Measurements from ENCODE around the gene PROZ.

PROZ gene

GRCh38 chr13:113216254-113217048 lies 58.0 kb downstream of the PROZ start:
- H3K27ac Mint-ChIP-seq = no peak overlapping the region
- H3K4me1 Mint-ChIP-seq (ENCODE audit: low read depth) = peaks cover 20% of the 10 kb centered on the region
- H3K4me3 Mint-ChIP-seq = no peak overlapping the region
- H3K27me3 Mint-ChIP-seq (ENCODE audit: low read depth) = no peaks in the 10 kb centered on the region
- peaks cover 30% of the 10 kb centered on the region for H3K36me3 Mint-ChIP-seq (ENCODE audit: low read depth)
- no peaks in the 10 kb centered on the region for H3K9me3 Mint-ChIP-seq
- no peak for DNase-seq (ENCODE audit: low spot score)

- Mint-ChIP-seq H3K4me3 (no peak overlapping the region), H3K27ac (no peak overlapping the region), H3K27me3 (ENCODE audit: low read depth) (no peaks in the 10 kb centered on the region), H3K9me3 (no peaks in the 10 kb centered on the region), H3K36me3 (ENCODE audit: low read depth) (peaks cover 34% of the 10 kb centered on the region), H3K4me1 (ENCODE audit: low read depth) (peaks cover 9% of the 10 kb centered on the region)
- DNase-seq (ENCODE audit: low spot score) = no peak
Measured at GRCh38 chr13:113218586-113218985, 60.1 kb downstream of the PROZ start.

DNA sequence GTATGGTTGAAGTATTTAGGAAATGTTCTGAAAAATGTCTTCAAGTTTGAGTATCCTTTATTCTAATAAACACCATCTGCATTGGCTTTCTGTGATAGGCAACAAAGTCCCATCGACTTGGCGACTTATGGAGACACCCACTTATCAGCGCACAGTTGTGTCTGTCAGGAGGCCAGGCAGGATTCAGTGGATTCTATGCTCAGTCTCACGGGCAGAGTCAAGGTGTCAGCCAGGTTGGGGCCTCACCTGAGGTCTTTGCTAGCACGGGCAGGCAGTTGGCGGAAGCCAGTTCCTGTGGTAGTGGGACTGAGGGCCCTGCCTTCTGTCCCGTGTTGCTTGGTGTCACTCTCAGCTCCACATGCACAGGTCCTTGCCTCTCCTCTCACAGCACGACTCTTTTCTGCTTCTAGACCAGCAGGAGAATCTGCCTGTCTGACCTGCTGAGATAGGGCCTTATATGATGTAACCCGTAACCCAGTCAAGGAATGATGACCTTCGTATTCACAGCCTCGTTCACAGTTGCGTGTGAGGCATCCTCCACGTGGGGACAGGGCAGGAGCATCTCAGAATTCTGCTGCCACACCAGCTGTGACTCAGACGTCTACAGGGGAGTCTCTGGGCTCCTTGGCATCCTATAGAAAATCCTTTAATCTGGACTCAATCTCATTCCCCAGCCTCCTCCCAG lies 61.0 kb downstream of the PROZ start:
- H3K9me3 Mint-ChIP-seq = no peaks in the 10 kb centered on the region
- peaks cover 38% of the 10 kb centered on the region for H3K36me3 Mint-ChIP-seq (ENCODE audit: low read depth)
- H3K27me3 Mint-ChIP-seq (ENCODE audit: low read depth) = no peaks in the 10 kb centered on the region
- H3K4me1 Mint-ChIP-seq (ENCODE audit: low read depth) = peaks cover 2% of the 10 kb centered on the region
- no peak overlapping the region for H3K4me3 Mint-ChIP-seq
- peak overlapping the region; percentile 21 for H3K27ac Mint-ChIP-seq
- no peak for DNase-seq (ENCODE audit: low spot score)

GRCh38 chr13:113220141-113220598 lies 61.7 kb downstream of the PROZ start:
- peak overlapping the region; percentile 21 for H3K27ac Mint-ChIP-seq
- H3K4me1 Mint-ChIP-seq (ENCODE audit: low read depth) = peaks cover 4% of the 10 kb centered on the region
- H3K9me3 Mint-ChIP-seq = no peaks in the 10 kb centered on the region
- peaks cover 45% of the 10 kb centered on the region for H3K36me3 Mint-ChIP-seq (ENCODE audit: low read depth)
- no peak overlapping the region for H3K4me3 Mint-ChIP-seq
- H3K27me3 Mint-ChIP-seq (ENCODE audit: low read depth) = no peaks in the 10 kb centered on the region
- DNase-seq (ENCODE audit: low spot score) = no peak

DNA sequence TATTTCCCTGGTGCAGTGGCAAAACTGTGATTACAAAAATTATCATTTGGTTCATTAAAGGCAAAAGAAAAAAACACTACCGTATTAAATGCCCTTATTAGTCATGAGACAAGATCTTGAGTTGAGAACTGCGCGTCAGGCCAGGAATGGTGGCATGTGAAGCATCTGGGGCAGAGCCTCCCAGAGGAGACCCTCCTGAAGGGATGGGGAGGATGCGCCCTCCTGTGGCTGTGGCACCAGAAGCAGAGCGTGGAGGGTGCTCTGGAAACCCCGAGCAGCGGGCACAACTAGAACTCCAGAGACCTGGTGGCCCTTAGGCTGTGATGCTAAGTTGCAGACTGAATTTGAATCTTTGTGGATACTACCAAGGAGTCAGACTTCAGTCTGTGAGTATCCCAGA lies 62.4 kb downstream of the PROZ start:
- no peaks in the 10 kb centered on the region for H3K27me3 Mint-ChIP-seq (ENCODE audit: low read depth)
- H3K4me3 Mint-ChIP-seq = no peak overlapping the region
- H3K27ac Mint-ChIP-seq = no peak overlapping the region
- H3K36me3 Mint-ChIP-seq (ENCODE audit: low read depth) = peaks cover 45% of the 10 kb centered on the region
- no peaks in the 10 kb centered on the region for H3K9me3 Mint-ChIP-seq
- H3K4me1 Mint-ChIP-seq (ENCODE audit: low read depth) = peaks cover 4% of the 10 kb centered on the region
- no peak for DNase-seq (ENCODE audit: low spot score)
